Measurements from ENCODE around the gene ATP2B2. TPM values are rescaled to one million over a fixed set of nuclear protein-coding genes. Genes with fewer than 3 reads are reported as not detected.

Gene ATP2B2
- total and polyA plus RNA-seq, 2 of the 8 experiments (the other 6 are each of a cell fraction or from before 2014, with no cell fraction given) = 0.14 to 1.2 TPM

- no peak overlapping the region for H2AFZ ChIP-seq (ENCODE audit: low read length)
- CTCF ChIA-PET (ENCODE audit: partially characterized antibody) = interaction anchor here (0.7 to 1.5 kb wide), 9 partner anchors 10 to 227 kb away, joined by 3 to 4 read pairs (median 3); no protein-coding TSS in a partner anchor
- H2AK5ac ChIP-seq (ENCODE audit: low read depth, low read length) = no peak overlapping the region
- no peak overlapping the region for H2BK120ac ChIP-seq (replicated peaks; ENCODE audit: low read depth, low read length)
- H3K36me3 ChIP-seq (ENCODE audit: control insufficient read depth in 2 of 4, insufficient read depth in 4 of 4, low read length in 3 of 4) = no peaks in the 10 kb centered on the region
- peaks cover 0 to 5% (median 0%) of the 10 kb centered on the region in 4 experiments; a peak in 4 of 7 replicates for H3K4me1 ChIP-seq (replicated peaks in 1 of 4; ENCODE audit: control insufficient read depth in 3 of 4, insufficient read depth in 4 of 4, low read length in 3 of 4)
- no peak overlapping the region for H2BK15ac ChIP-seq (ENCODE audit: low read length)
- FAIRE-seq (no peak), DNase-seq (ENCODE audit: low read depth in 1 of 2, low spot score in 2 of 2) (no peak)
- H3K4me3 ChIP-seq (ENCODE audit: extremely low read depth in 1 of 4, insufficient read depth in 2 of 4, low read depth in 3 of 4, low read length in 4 of 4) = no peak overlapping the region
- H3K9ac ChIP-seq (replicated peaks in 1 of 4; ENCODE audit: extremely low read depth in 1 of 4, low read depth in 3 of 4, low read length in 3 of 4) = no peak overlapping the region
- H3K27me3 ChIP-seq (replicated peaks in 1 of 4; ENCODE audit: control insufficient read depth in 3 of 4, extremely low read depth in 1 of 4, insufficient read depth in 3 of 4, low read length in 3 of 4) = no peaks in the 10 kb centered on the region; a peak in 2 of 7 replicates
- no peak overlapping the region for H3K4me2 ChIP-seq (ENCODE audit: insufficient read depth in 1 of 2, low read depth in 2 of 2, low read length in 2 of 2)
- H3K27ac ChIP-seq (ENCODE audit: low read depth, low read length) = no peak overlapping the region
- no peak overlapping the region for H4K5ac ChIP-seq (ENCODE audit: insufficient read length, low read depth, low read length)
- H3K18ac ChIP-seq (ENCODE audit: extremely low read depth, low read length) = no peak overlapping the region
- WGBS, 2 experiments (ENCODE audit: extremely low coverage in 1 of 2, insufficient coverage in 1 of 2, insufficient read length in 1 of 2, insufficient replicate concordance in 2 of 2, low coverage in 1 of 2, low lambda C conversion rate in 2 of 2, missing lambda C conversion rate in 1 of 2) = 85% methylated on average over 6 of the region's 6 CpGs; no CpG with 5 or more reads in 1 of the 2 experiments
- no peak overlapping the region; the same call in 1 of the 2 replicates for H4K8ac ChIP-seq (ENCODE audit: extremely low read depth, insufficient read depth, low read length)
- no peak overlapping the region for H4K91ac ChIP-seq (replicated peaks; ENCODE audit: insufficient read length, low read length)
- no peaks in the 10 kb centered on the region for H3K9me3 ChIP-seq (ENCODE audit: insufficient read depth in 2 of 2, low read depth in 1 of 2, low read length in 1 of 2)
- POLR2A ChIA-PET (ENCODE audit: partially characterized antibody) = interaction anchor here (1.5 kb wide), 1 partner anchor 17 kb away, joined by 3 read pairs; no protein-coding TSS in a partner anchor
- H2BK12ac ChIP-seq (ENCODE audit: low read depth, low read length) = no peak overlapping the region
- H4K20me1 ChIP-seq (replicated peaks in 1 of 2; ENCODE audit: control insufficient read depth in 1 of 2, insufficient read depth in 2 of 2, low read length in 2 of 2) = no peaks in the 10 kb centered on the region
- no peaks in the 10 kb centered on the region for H3K79me2 ChIP-seq (ENCODE audit: control insufficient read depth in 1 of 2, insufficient read depth in 2 of 2, low read length in 2 of 2)
- no peak overlapping the region for H3K23ac ChIP-seq (ENCODE audit: insufficient read length)
- H3K4ac ChIP-seq (replicated peaks; ENCODE audit: insufficient read length, low read depth, low read length) = no peak overlapping the region
- H3K23me2 ChIP-seq (ENCODE audit: low read depth, low read length) = no peaks in the 10 kb centered on the region
- no peaks in the 10 kb centered on the region for H3K79me1 ChIP-seq (ENCODE audit: low read depth, low read length)
- H2BK5ac ChIP-seq (ENCODE audit: low read depth, low read length) = no peak overlapping the region
- H2BK20ac ChIP-seq (ENCODE audit: low read length) = no peak overlapping the region
- H3K14ac ChIP-seq (ENCODE audit: insufficient read length) = no peak overlapping the region
- H3K56ac ChIP-seq (replicated peaks; ENCODE audit: insufficient read length, low read depth, low read length) = no peak overlapping the region
- TF ChIP-seq ZNF274 (IDR thresholded peaks at IDR 0.05; ENCODE audit: borderline replicate concordance, extremely low read depth, low read length) (no peak), TAF1 (IDR thresholded peaks at IDR 0.05; ENCODE audit: low read depth, low read length) (no peak), KDM1A (IDR thresholded peaks at IDR 0.05; ENCODE audit: borderline replicate concordance, low read length) (no peak), USF2 (IDR thresholded peaks at IDR 0.05; ENCODE audit: low read length) (no peak), MAFK (IDR thresholded peaks at IDR 0.05; ENCODE audit: low read depth, low read length) (no peak), YY1 (IDR thresholded peaks at IDR 0.05; ENCODE audit: low read depth, low read length) (no peak), SP1 (IDR thresholded peaks at IDR 0.05; ENCODE audit: low read depth, low read length) (no peak), CTCF (IDR thresholded peaks at IDR 0.05; ENCODE audit: control extremely low read depth in 1 of 3, insufficient read depth in 1 of 3, low read depth in 1 of 3, low read length in 3 of 3) (no peak), RXRA (IDR thresholded peaks at IDR 0.05; ENCODE audit: insufficient read depth, low read depth, low read length) (no peak), GTF2F1 (IDR thresholded peaks at IDR 0.05; ENCODE audit: borderline replicate concordance, low read depth, low read length) (no peak), HDAC6 (IDR thresholded peaks at IDR 0.05; ENCODE audit: low read depth, low read length) (no peak)
Measured at GRCh38 chr3:10512687-10513086, 7.3 kb upstream of the ATP2B2 start.

All from H1 (cell line).